ENCODE results near the gene ATP2B1.

GRCh38 chr12:89706551-89706950 is 2.1 kb downstream of the ATP2B1 start:
- no peak for TF ChIP-seq CTCF (IDR thresholded peaks at IDR 0.05)
- TF ChIP-seq POLR2A (IDR thresholded peaks at IDR 0.05), result no peak

Measured in uterus (tissue), 2 donors.